Stimulated activated CD4-positive, alpha-beta T cell treated with anti-CD3 and anti-CD28 coated beads, Interleukin-12 subunit alpha, Interleukin-12 subunit beta, amount 100 ng/mL, for 48 hours (primary cell): Measurements from ENCODE around the gene EPSTI1.

ENCODE experiments used
- DNase-seq, 3 donors: peaks; one replicate each; pipeline ENCODE4 v3.0.0-alpha.2; 2020; ENCODE audit warnings: low read depth in 2 of 3, low spot score in 1 of 3

Gene EPSTI1

DNA sequence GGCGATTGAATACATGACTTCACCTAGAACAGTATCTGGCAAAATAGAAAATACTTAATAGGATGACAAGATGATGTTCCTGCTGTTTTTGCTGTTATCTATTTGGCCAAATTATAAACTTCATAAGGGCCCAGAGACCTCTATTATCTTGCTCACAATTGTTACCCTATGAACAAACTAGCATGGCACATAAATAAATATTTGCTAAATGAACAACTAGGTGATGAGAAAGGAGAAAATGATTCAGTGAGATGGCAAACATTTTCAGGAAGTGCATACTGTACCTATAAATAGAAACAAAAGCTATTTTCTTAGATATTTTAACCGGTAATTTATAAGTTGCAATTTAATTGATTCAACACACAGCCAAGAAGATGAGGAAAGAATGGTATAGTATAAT lies 132.3 kb downstream of the EPSTI1 start:
- no peak for DNase-seq

DNA sequence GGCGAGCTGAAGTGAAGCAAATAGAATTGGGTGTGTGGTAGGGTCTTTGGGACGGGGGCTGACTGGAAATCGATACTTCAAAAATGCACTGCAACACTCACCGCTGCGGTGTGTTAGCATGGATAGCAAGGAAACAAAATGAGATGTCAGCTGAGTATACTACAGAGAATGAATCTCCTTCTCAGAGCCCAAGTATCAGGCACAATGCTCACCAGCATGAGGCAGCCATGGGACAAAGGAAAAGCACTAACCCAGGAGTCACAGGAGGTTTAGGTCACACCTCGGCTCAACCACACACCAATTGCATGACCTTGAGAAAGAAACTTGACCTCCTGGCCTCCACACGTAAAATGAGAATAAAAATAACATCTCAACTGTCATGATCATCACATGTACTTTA lies 136.6 kb downstream of the EPSTI1 start:
- DNase-seq, result no peak

DNA sequence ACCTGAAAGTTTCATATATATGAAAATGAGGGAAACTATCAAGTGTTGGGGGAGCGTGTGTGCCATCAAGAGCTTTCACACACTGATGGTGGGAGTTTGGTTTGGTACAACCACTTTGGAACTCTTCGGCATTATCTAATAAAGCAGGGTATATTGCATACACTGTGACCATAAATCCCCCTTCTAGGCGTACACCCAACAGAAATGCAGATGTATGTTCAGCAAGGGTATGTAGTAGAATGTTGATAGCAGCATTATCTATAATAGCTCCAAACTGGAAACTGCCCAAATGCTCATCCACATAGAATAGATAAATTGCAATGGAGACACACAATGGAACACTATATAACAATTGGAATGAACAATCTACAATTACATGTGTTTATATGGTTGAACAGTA lies 139.9 kb downstream of the EPSTI1 start:
- DNase-seq, result no peak

DNA sequence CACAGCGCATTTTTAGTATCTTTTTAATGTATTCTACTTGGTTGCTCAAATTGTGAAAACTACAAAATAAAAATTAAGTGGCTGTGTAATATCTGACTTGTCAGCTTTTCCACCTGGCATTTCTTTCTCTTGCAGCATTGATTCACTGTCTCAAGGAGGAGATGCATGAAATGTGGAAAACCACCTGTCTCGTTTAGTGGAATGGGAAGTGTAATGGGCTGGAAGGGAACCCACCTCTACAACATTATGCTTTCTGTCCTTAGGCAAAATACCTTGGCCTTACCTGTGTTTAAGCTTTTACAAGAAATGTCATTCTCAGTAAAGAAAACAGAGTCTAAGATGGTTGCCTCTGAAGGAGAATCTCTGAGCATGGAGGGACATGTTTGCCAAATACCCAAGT lies 142.8 kb downstream of the EPSTI1 start:
- no peak for DNase-seq

DNA sequence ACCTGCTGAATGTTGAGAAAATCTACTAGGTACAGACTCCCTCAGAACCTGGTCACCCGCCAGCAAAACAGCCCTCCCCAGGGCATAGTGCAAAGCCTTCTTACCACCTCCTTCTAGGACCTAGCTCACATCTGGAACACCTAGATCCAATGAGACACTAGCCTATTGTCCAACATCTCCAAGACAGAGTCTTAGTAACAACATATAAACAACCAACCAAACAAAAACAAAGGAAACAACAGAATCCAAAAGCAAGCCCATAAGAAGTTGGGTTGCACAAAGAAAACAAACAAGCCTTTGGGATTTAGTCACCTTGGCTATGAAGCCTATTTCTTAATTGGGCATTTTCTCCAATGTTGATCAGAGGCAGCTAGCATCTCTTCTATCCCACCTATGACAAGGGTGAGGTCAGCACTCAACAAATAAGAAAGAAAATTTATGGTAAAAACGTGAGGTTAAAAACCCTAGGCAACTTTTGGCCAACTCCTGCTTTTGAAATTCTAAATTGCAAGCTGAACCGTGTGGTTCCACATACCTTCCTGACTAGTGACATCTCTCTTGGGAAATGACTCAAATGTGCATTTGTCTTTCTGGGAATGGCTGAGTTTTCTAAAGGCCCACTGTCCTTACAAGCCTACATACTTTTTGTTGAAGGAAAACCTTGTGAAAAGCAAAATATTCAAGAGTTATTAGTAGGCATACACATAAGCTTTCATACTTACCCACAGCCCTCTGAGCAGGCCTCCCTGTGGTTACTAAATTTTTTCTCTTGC lies 144.0 kb downstream of the EPSTI1 start:
- DNase-seq, result no peak

DNA sequence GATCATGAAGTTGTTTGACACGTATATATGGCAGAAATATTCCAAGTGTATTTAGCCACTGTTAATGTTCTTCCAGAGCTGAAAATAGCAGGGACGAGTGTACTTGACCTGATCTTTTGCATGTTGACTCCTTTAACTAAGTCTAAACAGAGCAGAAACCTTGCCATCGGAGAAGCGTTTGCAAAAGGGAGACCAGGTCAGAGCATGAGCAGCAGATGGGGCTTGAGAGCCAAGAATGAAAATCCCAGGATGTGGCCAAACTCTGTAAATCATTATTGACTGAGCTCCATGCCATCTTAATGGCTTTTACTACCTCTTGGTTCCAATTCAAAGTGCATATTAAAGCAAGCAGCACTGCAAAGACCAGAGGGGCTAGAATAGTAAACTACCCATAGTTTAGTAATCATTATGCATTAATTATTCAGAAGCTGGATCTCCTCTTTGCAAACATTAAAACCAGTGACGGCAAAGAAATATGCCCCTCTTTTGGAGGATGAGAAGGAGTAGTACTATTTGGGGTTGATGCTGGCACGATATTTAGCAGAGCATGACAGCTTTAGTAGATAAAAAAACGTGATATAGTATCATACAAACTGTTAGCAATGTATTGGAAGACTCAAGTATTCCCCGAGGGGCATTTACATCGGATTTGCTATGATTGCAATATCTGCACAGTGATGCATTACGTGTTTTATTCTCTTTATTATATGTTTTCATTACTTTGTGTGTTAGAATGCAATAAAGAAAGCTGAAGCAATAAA lies 154.9 kb downstream of the EPSTI1 start:
- no peak for DNase-seq
